HG03039 (cell line): ENCODE measurements around the gene WDR82.

ENCODE experiments used
- ATAC-seq: cut with Tn5 transposase; IDR thresholded peaks from one replicate; pipeline ENCODE4 v1.9.1; 2021; ENCODE audit warnings: mild to moderate bottlenecking, moderate library complexity; ENCODE audit not compliant: unreplicated experiment

WDR82 gene

DNA sequence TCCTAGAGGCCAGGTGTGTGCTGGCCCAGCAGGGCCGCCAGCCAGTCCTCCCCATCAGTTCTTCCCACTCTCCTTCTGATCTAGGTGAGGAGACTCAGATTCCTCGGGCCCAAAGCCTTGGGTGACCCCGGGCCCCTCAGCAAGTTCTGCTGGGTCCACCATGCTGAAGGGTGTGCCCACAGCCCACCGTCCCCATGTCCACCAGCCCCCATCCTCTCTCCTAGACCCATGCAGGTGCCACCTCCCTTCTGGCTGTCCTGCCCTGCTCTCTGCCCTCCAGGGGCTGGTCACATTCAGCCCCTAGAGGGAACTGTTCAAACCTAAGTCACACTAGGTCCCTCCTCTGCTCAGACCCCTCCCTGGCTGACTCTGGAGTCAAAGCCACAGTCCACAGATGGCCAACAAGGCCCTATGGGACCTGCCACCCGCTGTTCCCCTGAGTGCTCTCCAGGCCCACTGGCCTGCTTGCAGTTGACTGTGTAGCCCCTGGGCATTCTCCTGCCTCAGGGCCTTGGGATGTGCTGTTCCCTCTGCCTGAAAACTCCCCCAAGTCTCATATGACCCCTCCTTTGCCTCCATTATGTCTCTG is 52.1 kb downstream of the WDR82 start:
- ATAC-seq: peak; percentile 7

DNA sequence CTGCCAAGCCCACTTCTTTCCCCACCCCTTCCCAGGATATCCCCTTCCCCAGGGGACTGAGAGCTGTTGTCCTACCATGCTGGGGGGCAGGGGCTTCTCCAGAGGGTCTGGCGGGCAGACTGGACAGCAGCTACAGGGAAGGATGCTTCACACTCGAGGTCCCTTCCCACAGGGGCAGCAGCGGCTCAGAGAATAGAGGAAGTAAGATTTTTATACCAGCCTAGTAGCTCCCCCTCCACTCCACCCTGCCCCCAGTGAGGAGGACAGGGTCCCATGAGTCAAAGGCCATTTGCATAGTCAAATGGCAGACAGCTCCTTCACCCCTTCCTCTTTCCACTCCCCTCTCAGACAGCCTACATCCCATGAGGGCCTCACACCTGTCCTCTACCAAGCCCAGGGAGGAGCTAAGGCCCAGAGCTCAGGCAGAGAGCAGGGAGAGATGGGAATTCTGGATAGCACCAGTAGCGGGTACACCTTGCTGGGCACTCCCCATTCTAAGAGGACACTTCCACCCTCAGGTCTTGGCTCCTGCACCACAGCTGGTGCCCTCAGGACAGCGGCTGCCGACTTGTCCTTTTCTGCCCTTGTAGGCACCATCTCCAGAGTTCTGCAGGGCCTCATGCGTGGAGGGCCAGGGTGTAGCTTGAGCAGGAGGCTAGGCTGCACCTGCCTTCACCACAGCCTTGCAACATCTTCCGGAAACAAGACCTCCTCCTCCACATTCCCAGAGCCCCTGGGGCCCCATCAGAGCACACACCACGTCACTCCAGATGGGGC is 52.8 kb downstream of the WDR82 start, which contains the start of gene TLR9:
Gene TLR9, minus strand, starts transcription at position 194 of the 777 bp plus-strand sequence. Its CDS starts 116 bp downstream, at position 78.
- peak; percentile 51 for ATAC-seq

DNA sequence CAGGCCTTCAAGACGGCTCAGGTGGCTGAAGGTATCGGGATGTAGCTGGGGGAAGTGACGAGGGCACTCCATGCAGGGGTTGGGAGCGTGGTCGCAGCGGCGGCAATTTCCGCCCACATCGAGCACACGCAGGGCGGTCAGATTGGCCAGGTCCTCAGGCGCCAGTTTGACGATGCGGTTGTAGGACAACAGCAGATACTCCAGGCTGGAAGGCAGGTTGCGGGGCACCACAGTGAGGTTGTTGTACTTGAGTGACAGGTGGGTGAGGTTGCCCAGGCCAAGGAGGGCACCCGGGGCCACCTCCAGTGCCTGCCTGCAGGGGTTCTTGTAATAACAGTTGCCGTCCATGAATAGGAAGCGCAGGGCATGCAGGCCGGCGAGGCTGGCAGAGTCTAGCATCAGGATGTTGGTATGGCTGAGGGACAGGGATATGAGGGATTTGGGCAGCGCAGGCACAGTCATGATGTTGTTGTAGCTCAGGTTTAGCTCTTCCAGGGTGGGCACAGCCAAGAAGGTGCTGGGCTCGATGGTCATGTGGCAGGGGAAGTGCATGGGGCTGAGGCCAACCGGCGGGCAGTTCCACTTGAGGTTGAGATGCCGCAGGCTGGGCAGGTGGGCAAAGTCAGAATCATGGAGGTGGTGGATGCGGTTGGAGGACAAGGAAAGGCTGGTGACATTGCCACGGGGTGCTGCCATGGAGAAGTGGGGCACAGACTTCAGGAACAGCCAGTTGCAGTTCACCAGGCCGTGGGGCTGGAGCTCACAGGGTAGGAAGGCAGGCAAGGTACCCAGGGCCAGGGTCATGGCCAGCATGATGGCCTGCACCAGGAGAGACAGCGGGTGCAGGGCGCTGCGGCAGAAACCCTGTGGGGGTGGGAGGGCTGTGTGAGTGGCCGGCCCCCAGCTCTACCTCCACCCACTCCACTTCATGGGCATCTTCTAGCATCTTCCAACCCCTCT is 54.7 kb downstream of the WDR82 start:
- no peak for ATAC-seq

DNA sequence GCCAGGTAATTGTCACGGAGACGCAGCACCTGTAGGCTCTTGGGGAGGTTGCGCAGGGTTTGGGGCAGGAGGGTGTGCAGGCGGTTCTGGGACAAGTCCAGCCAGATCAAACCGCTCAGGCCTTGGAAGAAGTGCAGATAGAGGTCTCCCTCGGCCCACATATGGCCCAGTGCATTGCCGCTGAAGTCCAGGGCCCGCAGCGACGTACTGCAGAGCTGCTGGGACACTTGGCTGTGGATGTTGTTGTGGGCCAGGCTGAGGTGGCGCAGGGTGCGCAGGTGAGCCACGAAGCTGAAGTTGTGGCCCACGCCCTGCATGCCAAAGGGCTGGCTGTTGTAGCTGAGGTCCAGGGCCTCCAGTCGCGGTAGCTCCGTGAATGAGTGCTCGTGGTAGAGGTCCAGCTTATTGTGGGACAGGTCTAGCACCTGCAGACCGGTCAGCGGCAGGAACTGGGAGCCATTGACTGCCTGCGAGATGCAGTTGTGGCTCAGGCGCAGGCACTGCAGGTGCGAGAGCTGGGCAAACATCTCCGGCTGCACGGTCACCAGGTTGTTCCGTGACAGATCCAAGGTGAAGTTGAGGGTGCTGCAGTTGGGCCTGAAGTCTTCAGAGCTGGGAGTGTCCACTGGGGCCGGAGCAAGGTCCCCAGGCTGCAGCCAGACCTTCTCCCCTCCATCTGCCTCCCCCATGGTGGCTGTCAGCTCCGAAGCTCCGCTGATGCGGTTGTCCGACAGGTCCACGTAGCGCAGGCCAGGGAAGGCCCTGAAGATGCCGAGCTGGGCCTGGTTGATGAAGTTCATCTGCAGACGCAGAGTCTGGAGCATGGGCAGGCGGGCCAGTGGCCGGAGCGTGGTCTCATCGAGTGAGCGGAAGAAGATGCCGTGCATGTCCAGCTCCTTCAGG is 55.9 kb downstream of the WDR82 start:
- no peak for ATAC-seq

DNA sequence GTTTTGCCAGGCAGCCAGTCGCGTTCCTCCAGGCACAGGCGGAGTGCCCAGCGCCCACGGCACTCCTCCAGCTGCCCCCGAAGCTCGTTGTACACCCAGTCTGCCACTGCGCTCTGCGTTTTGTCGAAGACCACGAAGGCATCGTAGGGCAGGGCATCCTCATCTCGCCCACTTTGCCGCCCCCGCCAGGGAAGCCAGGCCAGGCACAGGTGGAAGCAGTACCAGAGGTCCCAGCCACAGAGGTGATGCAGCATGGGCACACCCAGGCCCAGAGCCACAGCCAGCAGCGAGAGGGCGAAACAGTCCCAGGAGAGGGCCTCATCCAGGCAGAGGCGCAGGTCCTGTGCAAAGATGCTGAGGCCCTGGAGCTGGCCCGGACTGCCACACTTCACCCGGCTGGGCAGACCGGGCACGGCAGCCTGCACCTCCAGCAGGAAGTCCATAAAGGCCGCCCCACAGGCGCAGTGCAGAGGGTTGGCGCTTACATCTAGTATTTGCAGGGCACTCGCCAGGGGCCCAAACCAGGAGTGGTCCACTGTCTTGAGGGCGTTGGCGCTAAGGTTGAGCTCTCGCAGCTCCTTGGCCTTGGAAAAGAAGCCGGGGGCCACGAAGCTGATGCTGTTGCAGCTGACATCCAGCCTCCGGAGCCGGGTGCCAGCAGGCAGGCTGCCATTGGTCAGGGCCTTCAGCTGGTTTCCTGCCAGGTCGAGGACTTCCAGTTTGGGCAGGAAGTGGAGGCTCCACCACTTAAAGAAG is 56.7 kb downstream of the WDR82 start:
- no peak for ATAC-seq

DNA sequence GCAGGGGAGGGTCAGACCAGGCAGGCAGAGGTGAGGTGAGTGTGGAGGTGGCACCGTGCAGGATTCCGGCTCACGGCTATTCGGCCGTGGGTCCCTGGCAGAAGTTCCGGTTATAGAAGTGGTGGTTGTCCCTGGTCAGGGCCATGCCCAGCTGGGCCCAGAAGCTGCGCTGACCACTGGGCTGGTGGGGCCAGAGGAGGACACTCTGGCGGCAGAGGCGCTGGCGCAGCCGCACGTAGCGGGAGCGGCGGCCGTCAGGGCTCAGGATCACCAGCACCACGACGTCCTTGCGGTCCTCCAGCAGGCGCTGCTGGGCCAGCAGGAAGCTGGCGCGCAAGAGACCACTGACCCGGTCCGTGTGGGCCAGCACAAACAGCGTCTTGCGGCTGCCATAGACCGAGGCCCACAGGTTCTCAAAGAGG is 57.3 kb downstream of the WDR82 start:
- ATAC-seq: no peak

DNA sequence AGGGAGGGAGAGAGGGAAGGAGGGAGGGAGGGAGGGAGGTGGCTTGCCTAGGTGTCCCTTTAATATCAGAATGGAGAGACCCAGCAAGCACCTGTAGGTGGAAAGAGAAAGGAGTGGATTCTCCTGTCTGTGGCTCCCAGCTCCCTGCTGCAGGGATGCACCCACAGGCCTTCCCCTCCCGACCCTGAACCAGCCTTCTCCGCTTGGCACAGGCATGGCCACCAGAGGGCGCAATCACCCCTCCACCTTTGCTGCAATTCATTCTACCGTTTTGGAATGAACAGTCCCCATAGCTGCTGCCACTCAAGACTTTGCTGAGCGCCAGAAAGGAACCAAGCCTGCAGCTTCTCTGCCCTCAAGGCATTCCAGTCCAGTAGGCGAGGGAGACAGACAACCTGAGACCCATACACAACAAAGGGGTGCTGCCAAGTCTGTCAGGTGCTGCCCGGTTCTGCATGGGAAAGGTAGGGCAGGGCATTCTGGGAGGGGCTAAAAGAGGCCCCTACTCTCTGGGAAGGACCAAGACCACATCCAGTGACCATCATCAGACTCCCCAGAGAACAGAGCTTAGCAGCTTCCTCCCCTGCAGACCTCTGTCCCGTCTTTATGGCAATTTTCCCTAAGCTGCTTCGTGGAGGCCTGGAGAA is 57.9 kb downstream of the WDR82 start:
- ATAC-seq: no peak

DNA sequence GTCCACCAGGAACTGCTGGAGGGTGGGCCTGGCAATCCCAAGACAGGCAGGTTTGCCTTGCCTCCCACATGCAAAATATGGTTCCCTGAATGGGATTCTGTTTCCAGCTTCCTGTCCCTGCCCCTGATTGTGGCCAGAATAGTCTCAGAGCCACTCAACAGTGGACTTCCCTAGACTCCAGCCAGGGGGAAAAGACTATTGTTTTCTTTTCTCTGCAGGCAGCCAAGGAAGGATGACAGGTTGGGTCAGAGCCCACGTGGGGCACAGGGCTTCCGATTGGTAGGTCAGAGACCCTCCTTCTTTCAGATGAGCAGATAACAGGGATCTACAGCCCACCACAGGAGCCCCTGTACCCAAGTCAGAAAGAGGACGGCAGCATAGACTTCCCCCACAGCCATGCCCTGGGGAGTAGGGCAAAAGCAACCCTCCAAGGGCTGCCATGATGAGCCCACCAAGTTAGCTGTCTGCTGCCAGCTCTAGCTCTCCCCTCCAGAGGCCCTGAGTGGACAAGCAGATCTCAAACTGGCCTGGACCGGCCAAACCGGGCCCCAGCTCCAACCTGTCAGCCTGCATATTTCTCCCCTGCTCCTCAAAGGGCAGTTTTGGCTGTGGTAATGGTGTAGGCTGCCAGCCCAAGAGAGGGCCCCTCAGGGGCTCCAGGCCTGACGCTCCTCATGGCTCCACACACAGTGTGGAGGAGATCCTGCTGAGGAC is 59.4 kb downstream of the WDR82 start:
- no peak for ATAC-seq

DNA sequence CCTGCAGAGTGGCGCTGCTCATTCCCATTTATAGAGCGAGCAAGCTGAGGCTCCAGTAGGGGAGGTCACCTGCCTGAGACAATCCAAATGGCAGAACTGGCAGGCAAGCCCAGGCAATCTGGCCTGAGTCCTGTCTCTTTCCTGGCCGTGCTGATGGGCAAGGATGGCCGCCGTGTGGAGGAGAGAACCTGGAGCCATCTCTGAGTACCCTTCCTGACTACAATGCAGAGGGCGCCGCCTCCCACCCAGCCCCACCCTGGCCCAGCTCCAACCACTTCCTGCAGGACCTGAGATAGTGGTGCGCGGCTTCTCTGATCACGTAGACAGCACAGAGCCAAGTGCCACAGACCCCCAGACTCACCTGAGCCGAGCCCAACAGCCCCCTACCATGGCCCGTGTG is 60.0 kb downstream of the WDR82 start:
- no peak for ATAC-seq

DNA sequence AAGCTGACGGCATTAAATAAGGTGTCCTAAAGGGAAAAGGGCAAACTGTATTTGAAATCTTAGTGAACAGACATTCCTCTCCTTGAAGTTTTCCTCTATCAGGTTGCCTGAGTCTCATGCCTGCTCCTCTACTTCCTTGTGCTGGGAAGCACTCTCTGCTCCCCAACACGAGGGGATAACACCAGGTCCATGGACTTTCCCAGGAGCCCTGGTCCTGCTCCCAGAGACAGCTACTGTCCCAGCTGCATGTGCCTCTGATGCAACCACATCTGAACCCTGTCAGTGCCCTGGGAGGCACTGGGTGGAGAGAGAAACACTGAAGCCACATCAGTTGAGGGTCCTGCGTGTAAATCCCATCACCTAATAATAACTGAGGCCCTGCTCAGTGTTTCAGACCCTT is 60.4 kb downstream of the WDR82 start:
- no peak for ATAC-seq

DNA sequence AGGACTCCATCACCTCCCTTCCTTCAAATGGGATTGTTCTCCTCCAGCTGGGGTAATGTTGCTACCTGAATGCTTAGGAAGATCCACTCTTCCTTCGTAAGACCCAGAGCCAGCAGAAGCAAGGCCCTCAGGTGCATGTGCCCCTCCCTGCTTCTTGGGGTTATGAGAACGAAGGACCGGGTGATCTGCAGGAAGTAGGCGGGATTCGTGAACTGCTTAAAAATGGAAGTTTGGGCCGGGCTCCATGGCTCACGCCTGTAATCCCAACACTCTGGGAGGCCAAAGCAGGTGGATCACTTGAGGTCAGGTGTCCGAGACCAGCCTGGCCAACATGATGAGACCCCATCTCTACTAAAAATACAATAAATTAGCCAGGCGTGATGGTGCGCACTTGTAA is 61.0 kb downstream of the WDR82 start:
- ATAC-seq: no peak

DNA sequence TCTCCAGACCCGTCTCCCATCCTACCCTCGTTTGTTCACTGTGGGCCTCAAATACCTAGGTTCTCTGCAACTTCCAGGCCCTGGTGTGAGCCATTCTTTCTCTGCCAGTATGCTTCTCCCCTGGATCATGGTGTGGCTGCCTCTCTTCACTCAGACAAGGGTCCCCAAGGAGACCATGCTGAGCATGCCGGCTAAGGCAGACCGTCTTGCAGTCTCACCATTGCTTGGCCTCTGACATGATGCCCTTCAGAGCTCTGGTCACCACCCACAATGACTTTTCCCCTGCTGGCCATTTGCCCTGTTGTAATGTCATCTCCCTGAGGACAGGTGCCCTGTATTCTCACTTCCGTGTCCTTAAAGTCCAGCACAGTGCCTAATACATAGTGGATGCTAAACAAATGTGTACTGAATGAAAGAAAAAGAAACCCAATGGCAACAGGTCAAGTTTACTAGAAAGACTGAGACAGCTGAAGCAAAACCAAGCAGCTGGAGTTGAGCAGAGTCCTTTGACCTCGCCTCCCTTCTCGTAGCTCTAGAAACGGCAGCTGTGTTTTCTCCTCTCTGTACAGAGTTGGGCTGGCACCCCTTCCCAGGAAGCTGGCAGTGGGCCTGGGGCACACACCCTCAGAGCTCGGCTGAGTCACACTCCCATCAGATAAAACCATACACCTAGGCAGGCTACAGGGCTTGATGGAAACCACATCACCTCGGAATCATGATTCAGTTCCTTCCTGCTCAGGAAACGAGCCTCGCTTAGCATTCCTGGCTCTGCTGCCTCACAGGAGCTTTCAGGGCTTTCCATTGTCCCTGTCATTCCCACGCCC is 61.7 kb downstream of the WDR82 start:
- no peak for ATAC-seq

DNA sequence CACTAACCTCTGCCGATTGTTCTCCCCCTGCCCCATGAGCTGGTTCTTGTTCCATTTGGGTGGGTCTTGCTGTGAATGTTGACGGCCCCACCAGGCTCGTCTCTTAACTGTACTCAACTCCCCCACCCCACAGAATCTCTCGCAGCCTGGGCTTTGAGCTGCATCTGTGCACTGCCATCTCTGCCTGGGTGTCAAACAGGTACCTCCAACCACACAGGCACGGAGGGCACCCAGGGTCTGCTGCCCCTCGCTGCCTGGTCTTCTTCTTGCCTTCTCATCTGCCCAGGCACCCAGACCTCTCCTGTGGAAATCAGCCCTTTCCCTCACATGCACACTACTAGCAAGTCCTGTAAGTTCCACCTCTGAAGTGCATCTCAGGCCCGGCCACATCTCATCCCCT is 63.1 kb downstream of the WDR82 start:
- no peak for ATAC-seq

DNA sequence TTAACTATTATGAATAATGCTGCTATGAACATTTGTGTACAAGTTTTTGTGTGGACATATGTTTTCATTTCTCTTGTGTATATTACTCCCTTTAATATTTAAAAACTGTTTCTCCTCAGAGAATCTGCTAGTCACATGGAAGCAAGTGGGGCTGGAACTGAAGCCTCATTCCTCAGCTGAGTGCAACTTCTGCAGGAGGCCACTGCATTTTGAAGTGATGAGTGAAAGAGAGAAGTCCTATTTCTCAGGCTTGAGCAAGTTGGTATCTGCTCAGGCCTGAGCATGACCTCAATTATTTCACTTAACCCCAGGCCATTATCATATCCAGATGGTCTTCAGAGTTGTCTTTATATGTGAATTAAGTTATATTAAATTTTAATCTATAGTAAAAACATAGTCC is 64.5 kb downstream of the WDR82 start:
- no peak for ATAC-seq

DNA sequence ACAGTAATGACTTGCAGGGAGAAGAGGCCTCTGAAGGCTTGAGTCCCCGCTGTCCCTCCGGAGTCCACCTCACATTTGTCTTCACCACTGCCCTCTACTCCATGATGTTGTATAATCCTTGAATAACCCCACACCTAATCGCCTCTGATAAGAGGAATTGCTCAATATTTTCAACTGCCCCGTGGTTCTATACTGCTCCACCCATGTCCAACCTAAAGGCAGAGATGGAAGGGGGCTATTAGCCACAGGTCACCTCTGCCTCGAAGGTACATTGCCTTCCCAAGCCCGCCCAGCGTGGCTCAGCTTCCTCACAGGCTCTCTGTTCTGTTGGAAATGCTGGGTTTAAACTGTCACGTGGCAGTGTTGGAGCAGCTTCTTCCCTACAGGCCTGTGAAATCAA is 65.4 kb downstream of the WDR82 start:
- ATAC-seq: no peak

DNA sequence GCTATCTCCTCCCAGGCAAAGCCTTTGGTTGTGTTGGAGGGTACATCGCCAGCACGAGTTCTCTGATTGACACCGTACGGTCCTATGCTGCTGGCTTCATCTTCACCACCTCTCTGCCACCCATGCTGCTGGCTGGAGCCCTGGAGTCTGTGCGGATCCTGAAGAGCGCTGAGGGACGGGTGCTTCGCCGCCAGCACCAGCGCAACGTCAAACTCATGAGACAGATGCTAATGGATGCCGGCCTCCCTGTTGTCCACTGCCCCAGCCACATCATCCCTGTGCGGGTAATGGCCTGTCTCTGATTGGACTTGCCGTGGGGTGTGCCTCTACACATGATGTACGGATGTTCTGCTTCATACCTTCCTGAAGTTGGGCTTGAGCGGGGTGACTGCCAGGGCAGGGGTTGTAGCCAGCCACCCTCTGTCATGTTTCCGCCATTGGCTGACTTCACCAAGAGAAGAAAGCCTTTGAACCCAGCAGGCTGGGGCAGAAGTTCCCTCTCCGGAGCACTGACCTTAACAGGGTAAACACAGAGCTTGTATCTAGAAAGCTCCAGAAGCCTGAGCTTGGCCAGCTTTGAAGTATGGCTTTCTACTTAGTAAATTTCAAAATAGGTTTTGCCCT is 67.1 kb downstream of the WDR82 start:
- ATAC-seq: no peak

DNA sequence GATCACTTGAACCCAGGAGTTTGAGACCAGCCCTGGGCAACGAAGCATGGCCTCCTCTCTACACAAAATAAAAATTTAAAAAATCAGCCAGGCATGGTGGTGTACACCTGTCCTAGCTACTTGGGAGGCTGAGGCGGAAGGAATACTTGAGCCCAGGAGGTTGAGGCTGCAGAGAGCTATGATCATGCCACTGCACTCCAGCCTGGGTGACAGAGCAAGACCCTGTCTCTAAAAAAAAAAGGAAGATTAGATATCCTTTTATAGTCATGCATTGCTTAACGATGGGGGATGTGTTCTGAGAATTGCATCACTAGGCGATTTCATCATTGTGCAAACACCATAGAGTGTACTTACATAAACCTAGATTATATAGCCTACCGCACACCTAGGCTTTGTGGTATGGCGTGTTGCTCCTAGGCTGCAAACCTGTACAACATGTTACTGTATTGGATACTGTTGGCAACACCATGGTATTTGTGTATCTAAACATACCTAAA is 67.9 kb downstream of the WDR82 start:
- ATAC-seq: no peak
